Pons (tissue), 1 donor: ENCODE results near the gene FAR1.
A peak's percentile ranks its signal among the peaks of the same experiment; 100 is the strongest.

Experiments used
- DNase-seq: peaks from one replicate; pipeline ENCODE4 v3.0.0-alpha.2; 2016; ENCODE audit warnings: low spot score

The FAR1 gene

GRCh38 chr11:13669544-13670488 lies 1.3 kb downstream of the FAR1 start:
- DNase-seq = peak; percentile 23

GRCh38 chr11:13672576-13673210 lies 4.2 kb downstream of the FAR1 start:
- no peak for DNase-seq

- DNase-seq = peak; percentile 51
These were observed 6.5 kb downstream of the FAR1 start for GRCh38 chr11:13674799-13675509.

- no peak for DNase-seq
These were observed 8.1 kb downstream of the FAR1 start for GRCh38 chr11:13676576-13676975.

GRCh38 chr11:13679768-13680167 lies 11.3 kb downstream of the FAR1 start:
- peak; percentile 79 for DNase-seq

- DNase-seq = peak; percentile 62
These were observed 12.2 kb downstream of the FAR1 start for GRCh38 chr11:13680501-13681264.

GRCh38 chr11:13681446-13681845 lies 13.0 kb downstream of the FAR1 start:
- DNase-seq = no peak

- no peak for DNase-seq
These were observed 13.7 kb downstream of the FAR1 start for GRCh38 chr11:13682212-13682611.

GRCh38 chr11:13685461-13686108 lies 17.1 kb downstream of the FAR1 start:
- DNase-seq = peak; percentile 29

- no peak for DNase-seq
These were observed 18.3 kb downstream of the FAR1 start for GRCh38 chr11:13686776-13687175.

GRCh38 chr11:13687271-13687670 lies 18.8 kb downstream of the FAR1 start:
- no peak for DNase-seq

GRCh38 chr11:13691286-13691899 lies 22.9 kb downstream of the FAR1 start:
- no peak for DNase-seq

- no peak for DNase-seq
These were observed 23.7 kb downstream of the FAR1 start for GRCh38 chr11:13692172-13692571.

- peak; percentile 33 for DNase-seq
These were observed 25.6 kb downstream of the FAR1 start for GRCh38 chr11:13694115-13694514.

- DNase-seq = no peak
These were observed 27.4 kb downstream of the FAR1 start for GRCh38 chr11:13695886-13696285.

GRCh38 chr11:13697710-13698109 lies 29.2 kb downstream of the FAR1 start:
- DNase-seq = no peak

- DNase-seq = no peak
These were observed 29.7 kb downstream of the FAR1 start for GRCh38 chr11:13698132-13698531.

- no peak for DNase-seq
These were observed 30.6 kb downstream of the FAR1 start for GRCh38 chr11:13699041-13699440.

GRCh38 chr11:13699870-13700269 lies 31.4 kb downstream of the FAR1 start:
- no peak for DNase-seq

GRCh38 chr11:13701506-13701905 lies 33.0 kb downstream of the FAR1 start:
- DNase-seq = no peak

GRCh38 chr11:13702071-13702470 lies 33.6 kb downstream of the FAR1 start:
- DNase-seq = no peak
